Large intestine (tissue), 3 donors: Measurements from ENCODE around the gene ME3. TPM values are rescaled to one million over a fixed set of nuclear protein-coding genes. Genes with fewer than 3 reads are reported as not detected.

Experiments
- DNase-seq, 2 donors: peaks; one replicate each; pipeline versions ENCODE4 v3.0.0 to v3.0.0-alpha.2; 2013
- H3K27ac ChIP-seq: one replicate; pipeline ENCODE4 v1.5.1; 2013; ENCODE audit warnings: low read length
- H3K27me3 ChIP-seq: 2 replicates; pipeline ENCODE4 v1.6.1; 2013; ENCODE audit warnings: low read length; ENCODE audit not compliant: control insufficient read depth, insufficient read depth
- H3K36me3 ChIP-seq: 2 replicates; pipeline ENCODE4 v1.6.1; 2013; ENCODE audit warnings: low read length; ENCODE audit not compliant: control insufficient read depth, insufficient read depth
- H3K4me1 ChIP-seq: one replicate; pipeline ENCODE4 v1.6.1; 2013; ENCODE audit warnings: low read length; ENCODE audit not compliant: control insufficient read depth, insufficient read depth
- H3K4me3 ChIP-seq: one replicate; pipeline ENCODE4 v1.5.1; 2013; ENCODE audit warnings: low read length
- H3K9me3 ChIP-seq: one replicate; pipeline ENCODE4 v1.6.1; 2013; ENCODE audit warnings: mild to moderate bottlenecking, low read depth, low read length, moderate library complexity; ENCODE audit not compliant: control insufficient read depth
- WGBS: methylation state at CpG from one replicate; pipeline ENCODE4 v1.1.5; 2013; ENCODE audit warnings: low lambda C conversion rate; ENCODE audit not compliant: insufficient coverage; 5-methylcytosine and 5-hydroxymethylcytosine counted together
- polyA plus RNA-seq: library from polyadenylated mRNA; unstranded; fragments of 120-200 nt; gene quantifications from one replicate; pipeline ENCODE4 v1.2.1, GENCODE V29; 2013

Gene ME3
- polyA plus RNA-seq, 1 donor, result 25.0 TPM

DNA sequence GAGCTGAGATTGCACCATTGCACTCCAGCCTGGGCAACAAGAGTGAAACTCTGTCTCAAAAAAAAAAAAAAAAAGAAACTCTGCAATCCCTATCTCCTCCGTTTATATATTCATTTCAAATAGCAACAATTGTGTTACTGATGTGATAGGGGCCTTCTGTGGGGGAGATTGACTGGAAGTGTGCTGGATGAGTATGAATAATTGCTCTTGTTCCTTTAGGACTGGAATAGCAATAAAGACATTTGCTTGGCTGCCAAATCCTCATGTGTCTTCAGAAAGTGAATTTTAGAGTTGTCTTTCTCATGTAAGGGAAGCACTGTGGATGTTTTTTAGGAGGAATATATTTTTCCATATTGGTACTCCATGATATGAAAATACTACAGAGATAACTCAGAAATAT lies 21.1 kb upstream of the ME3 start:
- no CpG with 5 or more reads among the region's 1 CpG for WGBS
- Histone ChIP-seq H3K4me1 (no peaks in the 10 kb centered on the region), H3K27me3 (no peaks in the 10 kb centered on the region), H3K27ac (no peak overlapping the region), H3K4me3 (no peak overlapping the region), H3K36me3 (no peaks in the 10 kb centered on the region), H3K9me3 (no peaks in the 10 kb centered on the region)
- DNase-seq, result no peak

GRCh38 chr11:86692746-86693145 lies 20.3 kb upstream of the ME3 start:
- 100% methylated on average over 1 of the region's 1 CpG for WGBS
- Histone ChIP-seq H3K27me3 (no peaks in the 10 kb centered on the region), H3K4me1 (no peaks in the 10 kb centered on the region), H3K4me3 (no peak overlapping the region), H3K36me3 (no peaks in the 10 kb centered on the region), H3K9me3 (no peaks in the 10 kb centered on the region), H3K27ac (no peak overlapping the region)
- no peak for DNase-seq

DNA sequence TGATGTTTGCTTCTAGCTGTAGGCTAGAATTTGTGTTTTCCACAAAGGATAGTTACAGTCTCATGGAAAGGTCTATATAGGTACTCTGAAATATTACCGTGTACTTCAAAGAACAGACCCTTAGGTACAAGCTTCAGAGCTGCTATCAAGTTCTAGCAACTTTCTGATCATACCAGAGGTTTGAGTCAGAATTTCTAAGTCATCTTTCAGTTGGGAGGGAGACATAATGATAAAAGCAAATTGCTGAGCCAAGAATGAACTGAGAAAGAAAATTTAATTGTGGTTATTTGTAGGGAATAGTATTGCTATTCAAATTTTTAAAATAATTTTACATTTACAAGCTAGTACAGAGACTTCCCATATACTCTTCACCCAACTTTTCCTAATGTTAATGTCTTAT lies 19.9 kb upstream of the ME3 start:
- Histone ChIP-seq H3K27me3 (no peaks in the 10 kb centered on the region), H3K4me1 (no peaks in the 10 kb centered on the region), H3K36me3 (no peaks in the 10 kb centered on the region), H3K27ac (no peak overlapping the region), H3K9me3 (no peaks in the 10 kb centered on the region), H3K4me3 (no peak overlapping the region)
- no peak for DNase-seq
- WGBS, result 100% methylated on average over 1 of the region's 1 CpG

GRCh38 chr11:86688398-86689179 lies 16.2 kb upstream of the ME3 start:
- no peak for DNase-seq
- H3K36me3 ChIP-seq, result no peaks in the 10 kb centered on the region
- H3K4me3 ChIP-seq, result no peak overlapping the region
- no peaks in the 10 kb centered on the region for H3K4me1 ChIP-seq
- H3K27me3 ChIP-seq, result no peaks in the 10 kb centered on the region
- WGBS, result no CpG with 5 or more reads among the region's 4 CpGs
- H3K27ac ChIP-seq, result no peak overlapping the region
- no peaks in the 10 kb centered on the region for H3K9me3 ChIP-seq

DNA sequence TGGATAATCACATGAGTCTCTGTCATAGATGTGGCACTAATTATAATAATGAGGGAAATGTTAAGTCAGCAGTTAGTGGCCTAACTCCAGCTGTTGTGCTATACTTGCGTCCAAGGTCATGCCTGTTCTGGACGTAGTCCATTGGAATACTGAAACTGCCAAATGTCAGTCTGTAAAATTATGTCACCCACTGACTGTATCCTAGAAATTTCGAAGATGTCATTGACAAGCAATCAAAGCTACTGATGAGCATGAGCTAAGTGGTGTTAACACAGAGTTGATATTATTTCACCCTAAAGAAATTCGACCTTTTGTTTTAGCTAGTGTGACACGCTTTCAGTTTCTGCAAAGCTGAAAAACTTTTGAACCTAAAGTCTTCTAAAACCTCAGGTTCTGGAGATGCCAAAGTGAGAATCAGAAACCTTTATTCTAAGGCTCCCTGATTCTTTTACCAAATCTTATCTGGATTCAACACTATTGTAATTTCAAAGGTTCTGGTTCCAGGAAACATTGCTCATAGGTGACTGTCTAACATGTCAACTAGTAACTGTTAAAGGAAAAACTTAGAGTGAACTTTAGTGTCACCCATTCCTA lies 14.9 kb upstream of the ME3 start:
- H3K27me3 ChIP-seq, result no peaks in the 10 kb centered on the region
- no peak overlapping the region for H3K4me3 ChIP-seq
- no peak overlapping the region for H3K27ac ChIP-seq
- WGBS, result 93% methylated on average over 2 of the region's 5 CpGs
- no peaks in the 10 kb centered on the region for H3K9me3 ChIP-seq
- H3K36me3 ChIP-seq, result no peaks in the 10 kb centered on the region
- no peak for DNase-seq
- no peaks in the 10 kb centered on the region for H3K4me1 ChIP-seq

DNA sequence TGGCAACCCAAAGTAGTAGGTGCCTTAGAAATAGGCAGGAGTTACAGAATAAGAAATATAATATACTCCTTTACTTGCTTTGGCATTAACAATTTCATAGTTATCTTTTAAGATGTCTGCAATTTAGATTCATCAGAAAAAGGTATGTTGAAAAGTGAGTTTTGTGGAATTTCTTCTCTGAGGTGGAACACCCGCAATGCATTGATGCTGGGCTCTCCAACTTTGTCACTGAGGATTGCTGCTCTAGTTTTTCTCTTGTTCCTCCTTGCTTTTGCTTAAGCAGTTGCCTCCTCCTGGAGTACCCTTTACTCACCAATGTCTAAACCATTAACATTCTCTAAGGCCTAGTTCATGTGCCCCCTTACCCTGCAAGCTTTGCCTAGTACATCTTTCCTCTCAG lies 14.1 kb upstream of the ME3 start:
- Histone ChIP-seq H3K27me3 (no peaks in the 10 kb centered on the region), H3K4me1 (no peaks in the 10 kb centered on the region), H3K9me3 (no peaks in the 10 kb centered on the region), H3K36me3 (no peaks in the 10 kb centered on the region), H3K4me3 (no peak overlapping the region), H3K27ac (no peak overlapping the region)
- 100% methylated on average over 1 of the region's 1 CpG for WGBS
- no peak for DNase-seq

GRCh38 chr11:86681483-86681756 lies 9.0 kb upstream of the ME3 start:
- Histone ChIP-seq H3K4me3 (no peak overlapping the region), H3K9me3 (no peaks in the 10 kb centered on the region), H3K36me3 (no peaks in the 10 kb centered on the region), H3K4me1 (no peaks in the 10 kb centered on the region), H3K27me3 (no peaks in the 10 kb centered on the region), H3K27ac (no peak overlapping the region)
- no peak for DNase-seq
- no CpG with 5 or more reads among the region's 2 CpGs for WGBS

DNA sequence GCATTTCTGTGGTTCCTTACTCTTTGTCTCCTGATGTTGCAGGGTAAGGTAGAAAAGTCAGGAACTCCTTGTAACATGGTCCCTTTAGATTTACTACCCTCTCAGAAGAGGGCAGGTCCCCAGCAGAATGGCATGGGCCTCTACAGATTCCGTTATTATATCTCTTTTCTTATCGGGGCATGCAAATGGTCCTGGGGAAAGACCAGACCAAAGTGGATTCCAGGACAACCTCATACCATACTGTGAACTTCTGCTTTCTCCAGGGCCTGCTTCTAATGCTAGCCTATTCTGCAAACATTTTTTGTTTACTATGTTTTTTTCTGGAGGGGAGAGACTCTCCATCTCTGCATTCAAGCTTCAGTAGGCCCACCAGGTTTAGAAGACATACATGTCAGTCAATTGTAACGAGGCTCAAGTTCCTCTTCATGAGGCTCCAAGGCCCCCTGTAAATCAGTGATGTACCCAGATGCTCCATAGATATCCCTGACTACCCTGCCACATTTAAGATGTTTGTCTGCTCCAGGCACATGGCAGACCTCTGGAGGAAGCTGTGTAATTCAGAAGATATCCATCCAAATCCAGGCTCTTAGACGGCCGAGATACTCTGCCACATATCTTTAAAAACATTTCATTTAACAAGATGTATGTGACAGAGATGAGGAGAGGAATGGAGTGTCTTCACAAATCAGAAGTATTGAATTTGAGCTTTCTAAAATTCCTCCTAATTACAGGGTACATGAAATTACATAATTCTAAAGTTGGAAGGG lies 8.5 kb upstream of the ME3 start:
- Histone ChIP-seq H3K36me3 (no peaks in the 10 kb centered on the region), H3K9me3 (no peaks in the 10 kb centered on the region), H3K4me3 (no peak overlapping the region), H3K27ac (no peak overlapping the region), H3K27me3 (no peaks in the 10 kb centered on the region), H3K4me1 (no peaks in the 10 kb centered on the region)
- no CpG with 5 or more reads among the region's 5 CpGs for WGBS
- no peak for DNase-seq

DNA sequence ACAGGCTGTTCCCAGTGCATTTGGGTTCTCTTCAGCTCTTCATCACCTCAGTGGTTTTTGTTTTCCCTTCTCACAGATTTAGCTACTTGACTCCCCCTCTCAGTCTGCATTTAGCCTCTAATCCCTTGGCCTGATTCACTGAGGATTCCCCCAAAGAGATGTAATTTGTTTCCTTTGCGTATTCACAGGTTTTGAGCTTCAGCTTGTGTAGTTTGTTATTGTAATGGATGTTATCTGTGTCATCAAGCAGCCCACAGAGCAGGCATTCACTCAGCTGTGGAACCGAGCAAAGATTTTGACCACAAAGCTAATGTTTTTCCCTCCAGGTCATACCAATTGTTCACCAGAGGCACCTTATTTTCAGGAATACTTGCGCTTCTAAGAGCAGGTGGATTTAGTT lies 6.4 kb upstream of the ME3 start:
- Histone ChIP-seq H3K27me3 (no peaks in the 10 kb centered on the region), H3K27ac (no peak overlapping the region), H3K4me3 (no peak overlapping the region), H3K9me3 (no peaks in the 10 kb centered on the region), H3K4me1 (no peaks in the 10 kb centered on the region), H3K36me3 (no peaks in the 10 kb centered on the region)
- no peak for DNase-seq
- WGBS, result no CpG with 5 or more reads among the region's 3 CpGs

DNA sequence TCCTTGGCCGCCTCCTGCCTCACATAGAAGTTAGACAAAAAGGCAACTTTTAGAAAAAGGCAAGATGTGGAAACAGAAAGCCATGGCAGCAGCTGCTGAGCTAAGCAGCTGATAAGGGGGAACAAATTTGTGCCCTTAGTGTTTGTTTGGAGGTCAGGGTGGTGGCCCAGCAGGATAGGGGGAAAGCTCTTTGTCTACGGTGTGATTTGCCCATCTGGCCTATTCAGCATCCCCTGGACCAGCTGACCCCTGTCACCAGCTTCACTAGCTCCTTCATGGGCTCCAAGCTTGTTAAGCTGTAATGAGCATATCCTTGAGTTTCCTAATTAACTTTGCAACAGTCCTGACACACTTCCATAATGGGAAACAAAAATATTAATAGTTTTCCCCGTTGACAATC lies 5.9 kb upstream of the ME3 start:
- H3K27ac ChIP-seq, result no peak overlapping the region
- WGBS, result 100% methylated on average over 1 of the region's 3 CpGs
- no peak overlapping the region for H3K4me3 ChIP-seq
- no peaks in the 10 kb centered on the region for H3K4me1 ChIP-seq
- no peaks in the 10 kb centered on the region for H3K9me3 ChIP-seq
- no peak for DNase-seq
- H3K36me3 ChIP-seq, result no peaks in the 10 kb centered on the region
- H3K27me3 ChIP-seq, result no peaks in the 10 kb centered on the region
